PC-3 (cell line): ENCODE measurements around the gene FBXL19.

Source experiments
- EZH2 ChIP-seq: fragments of 300-600 bp; sonication (generic); IDR thresholded peaks from one replicate; pipeline ENCODE4 v1.6.1; 2017; ENCODE audit warnings: antibody characterized with exemption, mild to moderate bottlenecking, low read length; ENCODE audit not compliant: unreplicated experiment
- EZH2phosphoT487 ChIP-seq: fragments of 300-600 bp; sonication (generic); IDR thresholded peaks from 2 replicates; pipeline ENCODE4 v1.6.1; 2018; ENCODE audit warnings: mild to moderate bottlenecking, antibody characterized with exemption, low read length, borderline replicate concordance
- TF ChIP-seq, protein P1 (sequence below): fragments of 300-600 bp; sonication (generic); conservative IDR thresholded peaks from 2 replicates; pipeline ENCODE4 v1.5.1; 2017; ENCODE audit warnings: antibody characterized with exemption, low read depth, mild to moderate bottlenecking, low read length

DNA sequence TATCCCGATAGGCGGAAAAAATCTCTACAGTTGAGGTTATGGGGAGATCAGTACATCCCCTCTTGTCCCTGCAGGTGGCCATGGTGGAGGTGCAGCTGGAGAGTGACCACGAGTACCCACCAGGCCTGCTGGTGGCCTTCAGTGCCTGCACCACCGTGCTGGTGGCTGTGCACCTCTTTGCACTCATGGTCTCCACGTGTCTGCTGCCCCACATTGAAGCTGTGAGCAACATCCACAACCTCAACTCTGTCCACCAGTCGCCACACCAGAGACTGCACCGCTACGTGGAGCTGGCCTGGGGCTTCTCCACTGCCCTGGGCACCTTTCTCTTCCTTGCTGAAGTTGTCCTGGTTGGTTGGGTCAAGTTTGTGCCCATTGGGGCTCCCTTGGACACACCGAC is 29.7 kb downstream of the FBXL19 start:
- TF ChIP-seq EZH2phosphoT487 (no peak), EZH2 (no peak)
- TF ChIP-seq, protein P1, sequence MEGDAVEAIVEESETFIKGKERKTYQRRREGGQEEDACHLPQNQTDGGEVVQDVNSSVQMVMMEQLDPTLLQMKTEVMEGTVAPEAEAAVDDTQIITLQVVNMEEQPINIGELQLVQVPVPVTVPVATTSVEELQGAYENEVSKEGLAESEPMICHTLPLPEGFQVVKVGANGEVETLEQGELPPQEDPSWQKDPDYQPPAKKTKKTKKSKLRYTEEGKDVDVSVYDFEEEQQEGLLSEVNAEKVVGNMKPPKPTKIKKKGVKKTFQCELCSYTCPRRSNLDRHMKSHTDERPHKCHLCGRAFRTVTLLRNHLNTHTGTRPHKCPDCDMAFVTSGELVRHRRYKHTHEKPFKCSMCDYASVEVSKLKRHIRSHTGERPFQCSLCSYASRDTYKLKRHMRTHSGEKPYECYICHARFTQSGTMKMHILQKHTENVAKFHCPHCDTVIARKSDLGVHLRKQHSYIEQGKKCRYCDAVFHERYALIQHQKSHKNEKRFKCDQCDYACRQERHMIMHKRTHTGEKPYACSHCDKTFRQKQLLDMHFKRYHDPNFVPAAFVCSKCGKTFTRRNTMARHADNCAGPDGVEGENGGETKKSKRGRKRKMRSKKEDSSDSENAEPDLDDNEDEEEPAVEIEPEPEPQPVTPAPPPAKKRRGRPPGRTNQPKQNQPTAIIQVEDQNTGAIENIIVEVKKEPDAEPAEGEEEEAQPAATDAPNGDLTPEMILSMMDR = no peak
